Measurements from ENCODE around the gene MSH3. TPM values are rescaled to one million over a fixed set of nuclear protein-coding genes. Genes with fewer than 3 reads are reported as not detected.
A peak's percentile ranks its signal among the peaks of the same experiment; 100 is the strongest.
"Not testable (repeated sequence)": the region's sequence is repeated elsewhere in the genome, so short reads cannot be mapped to it uniquely, and the experiment has no call there.

Gene MSH3
- total RNA-seq, 1 experiment from 2014 or later: 2.9 TPM

GRCh38 chr5:80646926-80647325 is 7.5 kb upstream of the MSH3 start:
- no peak for DNase-seq (ENCODE audit: low read depth)
- in situ Hi-C loops (cut with HindIII; ENCODE audit: low pct_unique_long_range_greater_than_20kb, low sequenced_read_pairs): no loop called here

GRCh38 chr5:80653502-80653901 is 950 bp upstream of the MSH3 start:
- no peak for DNase-seq (ENCODE audit: low read depth)
- in situ Hi-C loops (cut with HindIII; ENCODE audit: low pct_unique_long_range_greater_than_20kb, low sequenced_read_pairs): no loop called here

GRCh38 chr5:80654054-80654390 is 430 bp upstream of the MSH3 start:
- peak; percentile 34 for DNase-seq (ENCODE audit: low read depth)
- in situ Hi-C loops (cut with HindIII; ENCODE audit: low pct_unique_long_range_greater_than_20kb, low sequenced_read_pairs): no loop called here

GRCh38 chr5:80655231-80655774 is 851 bp downstream of the MSH3 start:
- in situ Hi-C loops (cut with HindIII; ENCODE audit: low pct_unique_long_range_greater_than_20kb, low sequenced_read_pairs): no loop called here
- DNase-seq (ENCODE audit: low read depth): no peak

GRCh38 chr5:80656425-80656824 is 2.0 kb downstream of the MSH3 start:
- DNase-seq (ENCODE audit: low read depth): peak; percentile 10

GRCh38 chr5:80659106-80659505 is 4.7 kb downstream of the MSH3 start:
- in situ Hi-C loops (cut with HindIII; ENCODE audit: low pct_unique_long_range_greater_than_20kb, low sequenced_read_pairs): no loop called here

More at GRCh38 chr5:80656425-80656824, 2.0 kb downstream of the MSH3 start:
- in situ Hi-C loops (cut with HindIII; ENCODE audit: low pct_unique_long_range_greater_than_20kb, low sequenced_read_pairs): no loop called here

GRCh38 chr5:80660661-80661060 is 6.2 kb downstream of the MSH3 start:
- DNase-seq (ENCODE audit: low read depth); in situ Hi-C loops (cut with HindIII; ENCODE audit: low pct_unique_long_range_greater_than_20kb, low sequenced_read_pairs): not testable (repeated sequence)

More at GRCh38 chr5:80659106-80659505, 4.7 kb downstream of the MSH3 start:
- no peak for DNase-seq (ENCODE audit: low read depth)

GRCh38 chr5:80662108-80662507 is 7.7 kb downstream of the MSH3 start:
- in situ Hi-C loops (cut with HindIII; ENCODE audit: low pct_unique_long_range_greater_than_20kb, low sequenced_read_pairs): no loop called here
- no peak for DNase-seq (ENCODE audit: low read depth)

GRCh38 chr5:80665057-80665456 is 10.6 kb downstream of the MSH3 start:
- no peak for DNase-seq (ENCODE audit: low read depth)
- in situ Hi-C loops (cut with HindIII; ENCODE audit: low pct_unique_long_range_greater_than_20kb, low sequenced_read_pairs): no loop called here

- in situ Hi-C loops (cut with HindIII; ENCODE audit: low pct_unique_long_range_greater_than_20kb, low sequenced_read_pairs): no loop called here
- DNase-seq (ENCODE audit: low read depth): no peak
These were observed 12.9 kb downstream of the MSH3 start for GRCh38 chr5:80667384-80667783.

- DNase-seq (ENCODE audit: low read depth): peak; percentile 44
- in situ Hi-C loops (cut with HindIII; ENCODE audit: low pct_unique_long_range_greater_than_20kb, low sequenced_read_pairs): no loop called here
These were observed 13.8 kb downstream of the MSH3 start for GRCh38 chr5:80668016-80668969.

- in situ Hi-C loops (cut with HindIII; ENCODE audit: low pct_unique_long_range_greater_than_20kb, low sequenced_read_pairs): no loop called here
- peak; percentile 38 for DNase-seq (ENCODE audit: low read depth)
These were observed 17.8 kb downstream of the MSH3 start for GRCh38 chr5:80672140-80672736.

GRCh38 chr5:80676706-80677105 is 22.3 kb downstream of the MSH3 start:
- DNase-seq (ENCODE audit: low read depth): no peak

GRCh38 chr5:80686757-80687156 is 32.3 kb downstream of the MSH3 start:
- peak; percentile 8 for DNase-seq (ENCODE audit: low read depth)
- in situ Hi-C loops (cut with HindIII; ENCODE audit: low pct_unique_long_range_greater_than_20kb, low sequenced_read_pairs): no loop called here

More at GRCh38 chr5:80676706-80677105, 22.3 kb downstream of the MSH3 start:
- in situ Hi-C loops (cut with HindIII; ENCODE audit: low pct_unique_long_range_greater_than_20kb, low sequenced_read_pairs): no loop called here

GRCh38 chr5:80688648-80689420 is 34.4 kb downstream of the MSH3 start:
- in situ Hi-C loops (cut with HindIII; ENCODE audit: low pct_unique_long_range_greater_than_20kb, low sequenced_read_pairs): no loop called here
- DNase-seq (ENCODE audit: low read depth): no peak

- in situ Hi-C loops (cut with HindIII; ENCODE audit: low pct_unique_long_range_greater_than_20kb, low sequenced_read_pairs): no loop called here
- no peak for DNase-seq (ENCODE audit: low read depth)
These were observed 35.2 kb downstream of the MSH3 start for GRCh38 chr5:80689627-80690026.

- in situ Hi-C loops (cut with HindIII; ENCODE audit: low pct_unique_long_range_greater_than_20kb, low sequenced_read_pairs): no loop called here
- no peak for DNase-seq (ENCODE audit: low read depth)
These were observed 41.2 kb downstream of the MSH3 start for GRCh38 chr5:80695666-80696065.

GRCh38 chr5:80696450-80696849 is 42.0 kb downstream of the MSH3 start:
- in situ Hi-C loops (cut with HindIII; ENCODE audit: low pct_unique_long_range_greater_than_20kb, low sequenced_read_pairs): no loop called here
- DNase-seq (ENCODE audit: low read depth): no peak

GRCh38 chr5:80697100-80697499 is 42.6 kb downstream of the MSH3 start:
- in situ Hi-C loops (cut with HindIII; ENCODE audit: low pct_unique_long_range_greater_than_20kb, low sequenced_read_pairs): no loop called here
- no peak for DNase-seq (ENCODE audit: low read depth)
